Gastrocnemius medialis (tissue), 4 donors: ENCODE results near the gene RAB34. TPM values are rescaled to one million over a fixed set of nuclear protein-coding genes. Genes with fewer than 3 reads are reported as not detected.

Experiments used
- ATAC-seq, 2 donors: fragments of 150-250 bp; one replicate each; pipeline ENCODE4 v1.9.1; 2016
- DNase-seq, 2 donors: peaks; one replicate each; pipeline ENCODE4 v3.0.0-alpha.2; 2019
- H3K27ac ChIP-seq, 4 donors: fragments of 200-600 bp; sonication (generic); 1 replicate in 1 of 4; 2 replicates in 3 of 4; pipeline ENCODE4 v1.5.1; 2016 to 2018; ENCODE audit warnings: mild to moderate bottlenecking in 2 of 4, moderate library complexity in 1 of 4
- H3K27me3 ChIP-seq, 3 donors: fragments of 200-600 bp; sonication (generic) in 2 of 3; 1 replicate in 1 of 3; 2 replicates in 2 of 3; pipeline versions ENCODE4 v1.5.1 to v1.6.0; 2016 to 2019; ENCODE audit warnings: mild to moderate bottlenecking in 1 of 3, moderate library complexity in 1 of 3
- H3K36me3 ChIP-seq, 2 donors: fragments of 200-600 bp; sonication (generic) in 1 of 2; one replicate each; pipeline ENCODE4 v1.5.1; 2017 to 2018
- H3K4me1 ChIP-seq, 2 donors: fragments of 200-600 bp; sonication (generic) in 1 of 2; one replicate each; pipeline ENCODE4 v1.5.1; 2016 to 2017; ENCODE audit warnings: mild to moderate bottlenecking in 2 of 2
- H3K4me3 ChIP-seq, 4 donors: fragments of 200-600 bp; sonication (generic) in 3 of 4; 1 replicate in 1 of 4; 2 replicates in 3 of 4; pipeline ENCODE4 v1.5.1; 2016 to 2019; ENCODE audit warnings: mild to moderate bottlenecking in 2 of 4
- H3K9me3 ChIP-seq, 3 donors: fragments of 200-600 bp; sonication (generic) in 2 of 3; 1 replicate in 1 of 3; 2 replicates in 2 of 3; pipeline ENCODE4 v1.5.1; 2016 to 2019
- POLR2A ChIP-seq, 2 donors: fragments of 450-650 bp; IDR thresholded peaks; one replicate each; pipeline ENCODE4 v1.6.1; 2017; ENCODE audit warnings: antibody characterized with exemption in 2 of 2, mild to moderate bottlenecking in 2 of 2, moderate library complexity in 2 of 2
- in situ Hi-C, 4 donors: fragments of 200-750 bp; cut with MboI; loops; one replicate each; pipeline versions ENCODE4 v1.15.0 to v1.8.0; 2017; ENCODE audit warnings: low sequenced_read_pairs in 4 of 4
- intact Hi-C: fragments of 100-400 bp; cut with DNase I; formaldehyde crosslinking; loops from one replicate; pipeline ENCODE4 v1.15.1; 2023; ENCODE audit warnings: low total_unique reads
- total RNA-seq, 4 donors: library from RNA; depleted of rRNA; stranded (reverse); fragments of >200 nt; gene quantifications; one replicate each; pipeline versions ENCODE4 v1.1.0 to v1.2.3, GENCODE V29; 2016
- TF ChIP-seq, protein P1 (sequence below), 5 experiments: fragments of 450-650 bp in 3 of 5; fragments of 200-600 bp in 2 of 5; sonication (generic) in 2 of 5; IDR thresholded peaks in 4 of 5; conservative IDR thresholded peaks in 1 of 5; 1 replicate in 4 of 5; 2 replicates in 1 of 5; pipeline ENCODE4 v1.5.1; 2016 to 2019; ENCODE audit warnings: antibody characterized with exemption in 5 of 5, mild to moderate bottlenecking in 3 of 5, moderate library complexity in 3 of 5

The RAB34 gene
- total RNA-seq, 4 donors from 2014 or later, result 14.9 to 53.3 (median 32.7) TPM

DNA sequence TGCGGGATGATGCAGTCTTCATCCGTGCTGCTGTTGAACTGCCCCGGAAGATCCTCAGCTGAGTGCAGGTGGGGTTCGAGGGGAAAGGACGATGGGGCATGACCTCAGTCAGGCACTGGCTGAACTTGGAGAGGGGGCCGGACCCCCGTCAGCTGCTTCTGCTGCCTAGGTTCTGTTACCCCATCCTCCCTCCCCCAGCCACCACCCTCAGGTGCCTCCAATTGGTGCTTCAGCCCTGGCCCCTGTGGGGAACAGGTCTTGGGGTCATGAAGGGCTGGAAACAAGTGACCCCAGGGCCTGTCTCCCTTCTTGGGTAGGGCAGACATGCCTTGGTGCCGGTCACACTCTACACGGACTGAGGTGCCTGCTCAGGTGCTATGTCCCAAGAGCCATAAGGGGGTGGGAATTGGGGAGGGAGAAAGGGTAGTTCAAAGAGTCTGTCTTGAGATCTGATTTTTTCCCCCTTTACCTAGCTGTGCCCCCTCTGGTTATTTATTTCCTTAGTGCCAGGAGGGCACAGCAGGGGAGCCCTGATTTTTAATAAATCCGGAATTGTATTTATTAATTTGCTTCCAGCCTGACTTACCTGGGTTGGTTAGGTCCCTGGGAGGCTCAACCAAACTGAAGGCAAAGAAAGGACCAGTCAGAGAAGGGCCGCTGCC is 32.0 kb upstream of the RAB34 start:
- Histone ChIP-seq H3K27ac (no peak overlapping the region), H3K36me3 (no peaks in the 10 kb centered on the region), H3K4me1 (peaks cover 14 to 26% of the 10 kb centered on the region in 2 donors), H3K9me3 (no peaks in the 10 kb centered on the region), H3K4me3 (no peak overlapping the region), H3K27me3 (no peaks in the 10 kb centered on the region)
- intact Hi-C loops, result loop anchor here (1.0 kb wide), 1 partner anchor 23 kb away; the partner anchor contains the start of gene TLCD1
- TF ChIP-seq, protein P1, sequence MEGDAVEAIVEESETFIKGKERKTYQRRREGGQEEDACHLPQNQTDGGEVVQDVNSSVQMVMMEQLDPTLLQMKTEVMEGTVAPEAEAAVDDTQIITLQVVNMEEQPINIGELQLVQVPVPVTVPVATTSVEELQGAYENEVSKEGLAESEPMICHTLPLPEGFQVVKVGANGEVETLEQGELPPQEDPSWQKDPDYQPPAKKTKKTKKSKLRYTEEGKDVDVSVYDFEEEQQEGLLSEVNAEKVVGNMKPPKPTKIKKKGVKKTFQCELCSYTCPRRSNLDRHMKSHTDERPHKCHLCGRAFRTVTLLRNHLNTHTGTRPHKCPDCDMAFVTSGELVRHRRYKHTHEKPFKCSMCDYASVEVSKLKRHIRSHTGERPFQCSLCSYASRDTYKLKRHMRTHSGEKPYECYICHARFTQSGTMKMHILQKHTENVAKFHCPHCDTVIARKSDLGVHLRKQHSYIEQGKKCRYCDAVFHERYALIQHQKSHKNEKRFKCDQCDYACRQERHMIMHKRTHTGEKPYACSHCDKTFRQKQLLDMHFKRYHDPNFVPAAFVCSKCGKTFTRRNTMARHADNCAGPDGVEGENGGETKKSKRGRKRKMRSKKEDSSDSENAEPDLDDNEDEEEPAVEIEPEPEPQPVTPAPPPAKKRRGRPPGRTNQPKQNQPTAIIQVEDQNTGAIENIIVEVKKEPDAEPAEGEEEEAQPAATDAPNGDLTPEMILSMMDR (IDR thresholded peaks at IDR 0.05 in 4 of 5, conservative IDR thresholded peaks at IDR 0.05 in 1 of 5), result no peak
- no peak for TF ChIP-seq POLR2A (IDR thresholded peaks at IDR 0.05)
- ATAC-seq, result no peak
- no peak for DNase-seq
- in situ Hi-C loops, result loop anchor here in 1 of 4 donors (25.0 kb wide), 1 partner anchor 113 kb away; the partner anchor contains the start of gene ERAL1

DNA sequence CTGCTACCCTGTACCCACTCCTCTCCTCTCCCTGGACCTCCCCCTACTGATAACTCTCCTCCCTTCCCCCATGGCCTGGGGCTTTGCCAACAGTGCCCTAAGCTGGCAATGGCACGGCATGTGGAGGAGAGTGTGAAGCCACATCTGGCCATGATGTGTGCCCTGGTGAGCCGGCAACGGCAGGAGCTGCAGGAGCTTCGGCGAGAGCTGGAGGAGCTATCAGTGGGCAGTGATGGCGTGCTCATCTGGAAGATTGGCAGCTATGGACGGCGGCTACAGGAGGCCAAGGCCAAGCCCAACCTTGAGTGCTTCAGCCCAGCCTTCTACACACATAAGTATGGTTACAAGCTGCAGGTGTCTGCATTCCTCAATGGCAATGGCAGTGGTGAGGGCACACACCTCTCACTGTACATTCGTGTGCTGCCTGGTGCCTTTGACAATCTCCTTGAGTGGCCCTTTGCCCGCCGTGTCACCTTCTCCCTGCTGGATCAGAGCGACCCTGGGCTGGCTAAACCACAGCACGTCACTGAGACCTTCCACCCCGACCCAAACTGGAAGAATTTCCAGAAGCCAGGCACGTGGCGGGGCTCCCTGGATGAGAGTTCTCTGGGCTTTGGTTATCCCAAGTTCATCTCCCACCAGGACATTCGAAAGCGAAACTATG is 31.3 kb upstream of the RAB34 start:
- DNase-seq (no peak), ATAC-seq (no peak)
- H3K4me3 ChIP-seq, result no peak overlapping the region
- H3K36me3 ChIP-seq, result no peaks in the 10 kb centered on the region
- H3K9me3 ChIP-seq, result no peaks in the 10 kb centered on the region
- in situ Hi-C loops (no loop called here), intact Hi-C loops (no loop called here)
- peaks cover 20 to 29% of the 10 kb centered on the region in 2 donors for H3K4me1 ChIP-seq
- no peaks in the 10 kb centered on the region for H3K27me3 ChIP-seq
- H3K27ac ChIP-seq, result no peak overlapping the region
- TF ChIP-seq, protein P1 (IDR thresholded peaks at IDR 0.05 in 4 of 5, conservative IDR thresholded peaks at IDR 0.05 in 1 of 5), result no peak
- no peak for TF ChIP-seq POLR2A (IDR thresholded peaks at IDR 0.05)

- in situ Hi-C loops, result no loop called here
- TF ChIP-seq, protein P1 (IDR thresholded peaks at IDR 0.05 in 4 of 5, conservative IDR thresholded peaks at IDR 0.05 in 1 of 5), result no peak
- TF ChIP-seq POLR2A (IDR thresholded peaks at IDR 0.05), result no peak
- H3K9me3 ChIP-seq, result no peaks in the 10 kb centered on the region
- no peak overlapping the region for H3K27ac ChIP-seq
- H3K4me1 ChIP-seq, result peaks cover 25 to 29% of the 10 kb centered on the region in 2 donors
- no peaks in the 10 kb centered on the region for H3K27me3 ChIP-seq
- ATAC-seq (no peak), DNase-seq (no peak)
- H3K36me3 ChIP-seq, result no peaks in the 10 kb centered on the region
- intact Hi-C loops, result no loop called here
- H3K4me3 ChIP-seq, result no peak overlapping the region
Measured at GRCh38 chr17:28747801-28748750, 30.4 kb upstream of the RAB34 start.

DNA sequence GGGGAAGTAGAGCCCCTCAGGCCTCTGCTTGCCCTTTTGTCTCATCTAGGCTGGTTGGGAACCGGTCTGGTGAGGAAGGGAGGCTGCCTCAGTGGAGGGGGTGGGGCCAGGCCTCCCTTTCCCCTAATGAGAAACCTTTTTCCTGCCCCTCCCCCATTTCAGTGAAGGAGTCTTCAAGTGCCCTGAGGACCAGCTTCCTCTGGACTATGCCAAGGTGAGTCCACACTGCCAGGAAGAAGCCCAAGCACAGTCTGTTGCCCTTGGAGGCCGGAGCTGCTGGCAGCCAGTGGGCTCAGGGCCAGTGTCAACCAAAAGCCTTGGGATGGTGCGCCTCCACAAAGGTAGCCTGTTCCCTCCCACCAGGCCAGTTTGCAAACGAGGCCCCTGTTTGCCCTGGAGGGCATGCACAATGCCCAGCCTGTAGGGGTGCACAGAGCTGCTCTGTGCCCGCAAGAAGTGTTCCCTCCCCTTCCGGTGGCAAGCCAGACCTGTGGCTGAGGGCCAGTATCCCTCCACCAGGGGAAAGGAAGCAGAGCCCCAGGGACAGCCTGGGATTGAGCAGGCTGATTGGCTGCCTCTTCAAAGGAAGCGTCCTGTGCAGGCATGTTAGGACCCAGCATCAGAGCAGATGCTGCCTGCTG is 29.5 kb upstream of the RAB34 start:
- ATAC-seq, result no peak

More for the DNA sequence above, 29.5 kb upstream of the RAB34 start:
- Histone ChIP-seq H3K9me3 (no peaks in the 10 kb centered on the region), H3K4me1 (peaks cover 27 to 29% of the 10 kb centered on the region in 2 donors), H3K4me3 (no peak overlapping the region), H3K27ac (peak overlapping the region in 1 of 4 donors; percentile 54), H3K36me3 (no peaks in the 10 kb centered on the region), H3K27me3 (no peaks in the 10 kb centered on the region)
- in situ Hi-C loops (no loop called here), intact Hi-C loops (no loop called here)
- no peak for TF ChIP-seq POLR2A (IDR thresholded peaks at IDR 0.05)
- TF ChIP-seq, protein P1 (IDR thresholded peaks at IDR 0.05 in 4 of 5, conservative IDR thresholded peaks at IDR 0.05 in 1 of 5), result no peak
- DNase-seq, result no peak
